B cell (primary cell): Measurements from ENCODE around the gene TNIK. TPM values are rescaled to one million over a fixed set of nuclear protein-coding genes. Genes with fewer than 3 reads are reported as not detected.

Source experiments
- ATAC-seq: fragments of 200-7000 bp; cut with Tn5 transposase; one replicate; pipeline ENCODE4 v1.10.0; 2021; ENCODE audit warnings: low read depth, mild to moderate bottlenecking, moderate number of reproducible peaks, moderate library complexity
- CTCF ChIA-PET: fragments of 350-600 bp; sonication (Branson Sonifier 250); formaldehyde crosslinking; loops from one replicate; lab custom pipeline; 2021; ENCODE audit warnings: antibody characterized with exemption, inconsistent platforms; lab: Charles Lee
- POLR2A ChIA-PET: fragments of 350-600 bp; sonication (Branson Sonifier 250); formaldehyde crosslinking; loops from one replicate; lab custom pipeline; 2021; ENCODE audit warnings: antibody characterized with exemption; lab: Charles Lee
- DNase-seq: peaks from one replicate; pipeline ENCODE4 v3.0.0; 2013
- H2AFZ ChIP-seq: 2 replicates; pipeline ENCODE4 v1.6.1; 2012; ENCODE audit warnings: mild to moderate bottlenecking, low read depth, low read length; ENCODE audit not compliant: insufficient read depth, poor library complexity, severe bottlenecking
- H3K27ac ChIP-seq, 2 donors: 1 replicate in 1 of 2; 2 replicates in 1 of 2; pipeline ENCODE4 v1.5.1; 2012 to 2013; ENCODE audit warnings: low read length in 2 of 2, mild to moderate bottlenecking in 2 of 2, moderate library complexity in 1 of 2
- H3K27me3 ChIP-seq, 4 experiments: fragments of 200-600 bp in 1 of 4; sonication (generic) in 1 of 4; replicated peaks in 1 of 4; 1 replicate in 2 of 4; 2 replicates in 2 of 4; pipeline versions ENCODE4 v1.6.1 to v1.7.0; 2013 to 2016; ENCODE audit warnings: low read length in 3 of 4, mild to moderate bottlenecking in 2 of 4, mixed read lengths in 1 of 4, moderate library complexity in 1 of 4; ENCODE audit not compliant: insufficient read depth in 4 of 4, control insufficient read depth in 3 of 4; ENCODE audit errors: control extremely low read depth in 1 of 4
- H3K36me3 ChIP-seq, 2 experiments: replicated peaks in 1 of 2; 1 replicate in 1 of 2; 2 replicates in 1 of 2; pipeline versions ENCODE4 v1.6.1 to v1.7.1; 2013; ENCODE audit warnings: low read length in 1 of 2; ENCODE audit not compliant: insufficient read depth in 2 of 2, control insufficient read depth in 1 of 2; ENCODE audit errors: control extremely low read depth in 1 of 2, extremely low read depth in 1 of 2
- H3K4me1 ChIP-seq, 2 donors: fragments of 200-600 bp in 1 of 2; sonication (generic) in 1 of 2; 1 replicate in 1 of 2; 2 replicates in 1 of 2; pipeline versions ENCODE4 v1.5.1 to v1.6.1; 2013 to 2017; ENCODE audit warnings: low read length in 2 of 2; ENCODE audit not compliant: control insufficient read depth in 2 of 2, insufficient read depth in 2 of 2
- H3K4me2 ChIP-seq: replicated peaks from 2 replicates; pipeline ENCODE3; 2012; ENCODE audit warnings: mild to moderate bottlenecking, low read depth, low read length; ENCODE audit not compliant: poor library complexity, severe bottlenecking
- H3K4me3 ChIP-seq, 5 experiments: fragments of 200-600 bp in 1 of 5; sonication (generic) in 1 of 5; 1 replicate in 3 of 5; 2 replicates in 2 of 5; pipeline versions ENCODE4 v1.5.1 to v1.7.0; 2011 to 2016; ENCODE audit warnings: low read length in 4 of 5, mild to moderate bottlenecking in 4 of 5, low read depth in 2 of 5, control low read depth in 1 of 5, moderate library complexity in 1 of 5; ENCODE audit not compliant: insufficient read depth in 1 of 5; ENCODE audit errors: control extremely low read depth in 1 of 5, extremely low read depth in 1 of 5
- H3K79me2 ChIP-seq: fragments of 200-600 bp; sonication (generic); one replicate; pipeline ENCODE4 v1.6.0; 2016; ENCODE audit warnings: low read length; ENCODE audit not compliant: control insufficient read depth, insufficient read depth
- H3K9ac ChIP-seq: fragments of 200-600 bp; sonication (generic); 2 replicates; pipeline ENCODE4 v1.6.1; 2017; ENCODE audit warnings: mild to moderate bottlenecking, low read length, moderate library complexity
- H3K9me3 ChIP-seq, 3 donors: one replicate each; pipeline versions ENCODE4 v1.6.1 to v1.7.1; 2013; ENCODE audit warnings: low read length in 2 of 3; ENCODE audit not compliant: control insufficient read depth in 2 of 3, insufficient read depth in 1 of 3; ENCODE audit errors: control extremely low read depth in 1 of 3
- H4K20me1 ChIP-seq: 2 replicates; pipeline ENCODE4 v1.6.0; 2012; ENCODE audit warnings: mild to moderate bottlenecking, low read length; ENCODE audit not compliant: insufficient read depth, control insufficient read depth, poor library complexity, severe bottlenecking
- H3K27ac Mint-ChIP-seq: one replicate; pipeline ENCODE4 v1.8.0; 2021; ENCODE audit warnings: mixed read lengths
- H3K27me3 Mint-ChIP-seq: one replicate; pipeline ENCODE4 v1.8.0; 2021; ENCODE audit warnings: mixed read lengths
- H3K4me1 Mint-ChIP-seq: one replicate; pipeline ENCODE4 v1.8.0; 2021; ENCODE audit warnings: mixed read lengths
- H3K4me3 Mint-ChIP-seq: one replicate; pipeline ENCODE4 v1.8.0; 2021; ENCODE audit warnings: mixed read lengths
- H3K9me3 Mint-ChIP-seq: one replicate; pipeline ENCODE4 v1.8.0; 2022; ENCODE audit warnings: mixed read lengths; ENCODE audit not compliant: insufficient read depth
- CTCF ChIP-seq: fragments of 200-600 bp; IDR thresholded peaks from one replicate; pipeline ENCODE4 v1.8.0; 2022; ENCODE audit warnings: antibody characterized with exemption, mild to moderate bottlenecking
- EZH2 ChIP-seq: IDR thresholded peaks from 2 replicates; pipeline ENCODE4 v1.6.1; 2012; ENCODE audit warnings: borderline replicate concordance, low read depth, mild to moderate bottlenecking, moderate library complexity, low read length; ENCODE audit not compliant: insufficient read depth, poor library complexity, severe bottlenecking
- WGBS: methylation state at CpG from one replicate; pipeline ENCODE4 v1.1.5; 2013; ENCODE audit warnings: missing lambda C conversion rate; ENCODE audit not compliant: insufficient coverage; 5-methylcytosine and 5-hydroxymethylcytosine counted together
- intact Hi-C: fragments of 100-400 bp; cut with micrococcal nuclease; formaldehyde crosslinking; loops from one replicate; pipeline ENCODE4 v1.10.0; 2022
- polyA plus RNA-seq: library from polyadenylated mRNA; depleted of rRNA; stranded (reverse); fragments of >200 nt; gene quantifications from 2 replicates; pipeline ENCODE4 v1.2.3, GENCODE V29; 2012
- total RNA-seq, 2 donors: library from RNA; stranded (reverse); fragments of 120-200 nt in 1 of 2; gene quantifications; 1 replicate in 1 of 2; 2 replicates in 1 of 2; pipeline versions ENCODE4 v1.2.3 to v1.2.4, GENCODE V29; 2013 to 2022

Gene TNIK
- total and polyA plus RNA-seq, 2 donors (not counting 1 experiment from before 2014, with no cell fraction given), result 0.66 to 7.7 TPM

GRCh38 chr3:171488479-171488878 is 28.3 kb upstream of the TNIK start:
- DNase-seq (no peak), ATAC-seq (no peak)
- no peaks in the 10 kb centered on the region for H3K27me3 ChIP-seq
- no peaks in the 10 kb centered on the region for H3K9me3 Mint-ChIP-seq
- no peaks in the 10 kb centered on the region for H3K27me3 Mint-ChIP-seq
- H3K27ac ChIP-seq, result no peak overlapping the region
- H3K9me3 ChIP-seq, result no peaks in the 10 kb centered on the region
- H3K4me1 Mint-ChIP-seq, result peaks cover 7% of the 10 kb centered on the region
- H3K4me3 ChIP-seq, result no peak overlapping the region
- peaks cover 5% of the 10 kb centered on the region in 2 donors for H3K4me1 ChIP-seq
- H3K4me2 ChIP-seq, result no peak overlapping the region
- H2AFZ ChIP-seq, result no peak overlapping the region
- no peak overlapping the region for H3K27ac Mint-ChIP-seq
- H4K20me1 ChIP-seq, result no peaks in the 10 kb centered on the region
- TF ChIP-seq CTCF (no peak), EZH2 (no peak)
- WGBS, result 100% methylated on average over 1 of the region's 7 CpGs
- no peak overlapping the region for H3K9ac ChIP-seq
- no peaks in the 10 kb centered on the region for H3K36me3 ChIP-seq
- intact Hi-C loops, result no loop called here
- ChIA-PET POLR2A (no interaction called here), CTCF (no interaction called here)
- H3K4me3 Mint-ChIP-seq, result no peak overlapping the region
- H3K79me2 ChIP-seq, result no peaks in the 10 kb centered on the region

- ChIA-PET POLR2A (no interaction called here), CTCF (interaction anchor here (0.6 kb wide), 1 partner anchor 10 kb away, joined by 3 read pairs; no protein-coding TSS in a partner anchor)
- no peak overlapping the region for H3K4me3 Mint-ChIP-seq
- TF ChIP-seq EZH2 (no peak), CTCF (no peak)
- no peak overlapping the region for H3K27ac Mint-ChIP-seq
- Histone ChIP-seq H3K4me2 (no peak overlapping the region), H3K36me3 (no peaks in the 10 kb centered on the region), H3K27ac (no peak overlapping the region), H4K20me1 (no peaks in the 10 kb centered on the region), H3K9me3 (no peaks in the 10 kb centered on the region), H3K9ac (no peak overlapping the region), H3K79me2 (no peaks in the 10 kb centered on the region), H3K27me3 (no peaks in the 10 kb centered on the region), H2AFZ (no peak overlapping the region), H3K4me3 (no peak overlapping the region), H3K4me1 (peaks cover 5% of the 10 kb centered on the region in 2 donors)
- intact Hi-C loops, result no loop called here
- ATAC-seq, result no peak
- no peaks in the 10 kb centered on the region for H3K9me3 Mint-ChIP-seq
- no peak for DNase-seq
- no peaks in the 10 kb centered on the region for H3K27me3 Mint-ChIP-seq
- 86% methylated on average over 4 of the region's 4 CpGs for WGBS
- H3K4me1 Mint-ChIP-seq, result peaks cover 7% of the 10 kb centered on the region
Measured at GRCh38 chr3:171487382-171487781, 27.2 kb upstream of the TNIK start.
